Measurements from ENCODE around the gene TGFBR3. TPM values are rescaled to one million over a fixed set of nuclear protein-coding genes. Genes with fewer than 3 reads are reported as not detected.
A peak's percentile ranks its signal among the peaks of the same experiment; 100 is the strongest.

Gene TGFBR3
- total and polyA plus RNA-seq, 9 of the 15 experiments (the other 6 are each of a cell fraction or from before 2014, with no cell fraction given), result 3.6 to 32.4 (median 15.6) TPM

- TF ChIP-seq HES1 (IDR thresholded peaks at IDR 0.05; ENCODE audit: low read depth) (peak; percentile 97), LEF1 (IDR thresholded peaks at IDR 0.05) (peak; percentile 86; the same call in 1 of the 2 replicates), TAL1 (IDR thresholded peaks at IDR 0.05) (peak; percentile 91), EGR1 (conservative IDR thresholded peaks at IDR 0.05) (peak; percentile 35), SPI1 (IDR thresholded peaks at IDR 0.05; ENCODE audit: borderline replicate concordance, low read depth, low read length) (0 out of 2 replicates have a peak, but pooled peaks have one; percentile 25), BMI1 (IDR thresholded peaks at IDR 0.05; ENCODE audit: low read length) (no peak), MAZ (CRISPR knock-in tag; conservative IDR thresholded peaks at IDR 0.05 in 1 of 2, IDR thresholded peaks at IDR 0.05 in 1 of 2) (peak; percentile 25 to 43; a peak in 1 of 4 replicates), ZNF12 (CRISPR knock-in tag; IDR thresholded peaks at IDR 0.05) (no peak), KHSRP (IDR thresholded peaks at IDR 0.05) (peak; percentile 86), ZNF445 (CRISPR knock-in tag; IDR thresholded peaks at IDR 0.05; ENCODE audit: low read depth) (no peak), PURB (CRISPR knock-in tag; IDR thresholded peaks at IDR 0.05; ENCODE audit: low read depth) (no peak), HNRNPLL (IDR thresholded peaks at IDR 0.05; ENCODE audit: low read depth, low read length, poor library complexity, severe bottlenecking) (peak; percentile 63), ZBTB17 (CRISPR knock-in tag; IDR thresholded peaks at IDR 0.05) (peak; percentile 43; the same call in 1 of the 2 replicates), POLR2H (tag; IDR thresholded peaks at IDR 0.05; ENCODE audit: low read depth) (no peak), FOXA3 (CRISPR knock-in tag; conservative IDR thresholded peaks at IDR 0.05 in 1 of 2, IDR thresholded peaks at IDR 0.05 in 1 of 2) (peak in 1 of 2 experiments; percentile 73; a peak in 1 of 4 replicates), CBFB (CRISPR knock-in tag; IDR thresholded peaks at IDR 0.05) (peak; percentile 99), ARNT (IDR thresholded peaks at IDR 0.05) (peak in 1 of 2 experiments; percentile 79; a peak in 2 of 4 replicates), MYC (IDR thresholded peaks at IDR 0.05; ENCODE audit: low read depth, low read length) (peak; percentile 67), MYC (CRISPR knock-in tag; IDR thresholded peaks at IDR 0.05; ENCODE audit: borderline replicate concordance, low read depth) (no peak), GATAD2A (IDR thresholded peaks at IDR 0.05) (0 out of 2 replicates have a peak, but pooled peaks have one; percentile 8), ZNF280A (IDR thresholded peaks at IDR 0.05; ENCODE audit: low read depth, partially characterized antibody) (no peak), CSDE1 (IDR thresholded peaks at IDR 0.05) (peak in 1 of 2 experiments; percentile 72; a peak in 2 of 4 replicates), HDAC8 (tag; IDR thresholded peaks at IDR 0.05) (no peak), KLF16 (IDR thresholded peaks at IDR 0.05) (peak; percentile 93), PATZ1 (CRISPR knock-in tag; IDR thresholded peaks at IDR 0.05; ENCODE audit: borderline replicate concordance) (no peak), KDM1A (IDR thresholded peaks at IDR 0.05) (peak; percentile 98 to 99), RUNX1 (IDR thresholded peaks at IDR 0.05; ENCODE audit: low read depth) (peak; percentile 94)
Observed at GRCh38 chr1:91804546-91805023, 81.4 kb downstream of the TGFBR3 start (continued).
